ENCODE results near the gene KCNG2. TPM values are rescaled to one million over a fixed set of nuclear protein-coding genes. Genes with fewer than 3 reads are reported as not detected.

Gene KCNG2
- total and polyA plus RNA-seq, 10 of the 15 experiments (the other 5 are each of a cell fraction or from before 2014, with no cell fraction given), result 0.20 to 0.23 TPM; not detected in 8

DNA sequence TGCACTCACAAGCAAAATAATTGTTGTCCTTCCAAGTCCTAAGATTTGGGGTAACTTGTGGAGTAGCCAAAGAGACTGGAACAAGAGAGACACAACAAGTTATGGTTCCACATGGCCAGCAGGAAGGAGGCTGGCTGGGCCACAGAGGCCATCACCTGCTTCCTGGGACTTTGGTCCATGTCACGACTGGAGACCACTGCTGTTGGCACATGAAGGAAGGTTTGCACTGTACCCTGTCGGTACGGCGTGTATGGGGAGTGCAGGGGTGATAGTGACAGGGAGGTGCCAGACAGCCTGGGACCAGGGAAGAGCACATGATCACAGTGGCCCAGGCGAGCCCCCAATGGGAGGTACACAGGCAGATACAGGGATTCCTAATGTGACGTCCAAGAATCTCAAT lies 138.2 kb downstream of the KCNG2 start:
- Histone ChIP-seq H4K20me1 (ENCODE audit: control insufficient read depth, insufficient read depth) (no peaks in the 10 kb centered on the region), H2AFZ (ENCODE audit: control insufficient read depth, low read depth, low read length) (no peak overlapping the region), H3K27me3 (replicated peaks in 1 of 2; ENCODE audit: control insufficient read depth in 2 of 2, insufficient read depth in 2 of 2, low read length in 1 of 2) (no peaks in the 10 kb centered on the region), H3K79me2 (ENCODE audit: control insufficient read depth, insufficient read depth, low read length) (no peaks in the 10 kb centered on the region; the same call in 1 of the 2 replicates), H3K9ac (ENCODE audit: control insufficient read depth, insufficient read depth, low read length) (no peak overlapping the region), H3K9me3 (replicated peaks; ENCODE audit: control insufficient read depth, insufficient read depth, low read length) (peaks cover 8% of the 10 kb centered on the region; the same call in 2 of the 3 replicates), H3K36me3 (ENCODE audit: control insufficient read depth in 2 of 2, insufficient read depth in 2 of 2, low read length in 1 of 2) (peaks cover 3 to 9% of the 10 kb centered on the region in 2 experiments; a peak in 3 of 4 replicates), H3K27ac (ENCODE audit: control insufficient read depth, insufficient read depth) (no peak overlapping the region), H3K4me1 (ENCODE audit: control insufficient read depth, insufficient read depth, low read length) (no peaks in the 10 kb centered on the region), H3K4me3 (no peak overlapping the region), H3K4me2 (ENCODE audit: control insufficient read depth, insufficient read depth) (no peak overlapping the region)
- ChIA-PET SMC1A (ENCODE audit: uncharacterized antibody, unreplicated experiment) (interaction anchor here (0.5 kb wide), 1 partner anchor 126 kb away, joined by 3 read pairs; no protein-coding TSS in a partner anchor), POLR2A (no interaction called here), RAD21 (ENCODE audit: unreplicated experiment) (no interaction called here), CTCF (no interaction called here)
- in situ Hi-C loops (cut with MboI) (no loop called here), intact Hi-C loops (cut with micrococcal nuclease; ENCODE audit: unreplicated experiment) (no loop called here)
- no peak for ATAC-seq
- FAIRE-seq, result no peak
- no peak for DNase-seq (ENCODE audit: low read depth, low spot score)
- WGBS (ENCODE audit: insufficient coverage, insufficient replicate concordance, low lambda C conversion rate, missing lambda C conversion rate), result 97% methylated on average over 6 of the region's 6 CpGs
- TF ChIP-seq POU2F2 (IDR thresholded peaks at IDR 0.05; ENCODE audit: borderline replicate concordance, low read depth, low read length) (no peak), MTA2 (IDR thresholded peaks at IDR 0.05; ENCODE audit: low read depth) (no peak), CBX5 (IDR thresholded peaks at IDR 0.05; ENCODE audit: low read depth) (no peak), BHLHE40 (IDR thresholded peaks at IDR 0.05; ENCODE audit: borderline replicate concordance in 1 of 2, low read depth in 2 of 2, low read length in 1 of 2) (no peak), KDM1A (IDR thresholded peaks at IDR 0.05; ENCODE audit: borderline replicate concordance) (no peak), RAD21 (IDR thresholded peaks at IDR 0.05; ENCODE audit: insufficient read depth, low read depth, low read length) (no peak), MTA3 (IDR thresholded peaks at IDR 0.05; ENCODE audit: borderline replicate concordance, low read length) (no peak), MEF2B (IDR thresholded peaks at IDR 0.05; ENCODE audit: partially characterized antibody, poor library complexity, severe bottlenecking) (no peak), CHD4 (IDR thresholded peaks at IDR 0.05) (no peak), RCOR1 (conservative IDR thresholded peaks at IDR 0.05; ENCODE audit: low read depth, low read length) (no peak), SIX5 (IDR thresholded peaks at IDR 0.05; ENCODE audit: low read depth, low read length, severe bottlenecking) (no peak), EZH2 (IDR thresholded peaks at IDR 0.05; ENCODE audit: borderline replicate concordance, control insufficient read depth, low read depth, low read length) (no peak), KAT2A (conservative IDR thresholded peaks at IDR 0.05; ENCODE audit: control insufficient read depth, low read depth, low read length) (no peak)
- TF ChIP-seq, protein P1, sequence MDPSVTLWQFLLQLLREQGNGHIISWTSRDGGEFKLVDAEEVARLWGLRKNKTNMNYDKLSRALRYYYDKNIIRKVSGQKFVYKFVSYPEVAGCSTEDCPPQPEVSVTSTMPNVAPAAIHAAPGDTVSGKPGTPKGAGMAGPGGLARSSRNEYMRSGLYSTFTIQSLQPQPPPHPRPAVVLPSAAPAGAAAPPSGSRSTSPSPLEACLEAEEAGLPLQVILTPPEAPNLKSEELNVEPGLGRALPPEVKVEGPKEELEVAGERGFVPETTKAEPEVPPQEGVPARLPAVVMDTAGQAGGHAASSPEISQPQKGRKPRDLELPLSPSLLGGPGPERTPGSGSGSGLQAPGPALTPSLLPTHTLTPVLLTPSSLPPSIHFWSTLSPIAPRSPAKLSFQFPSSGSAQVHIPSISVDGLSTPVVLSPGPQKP (IDR thresholded peaks at IDR 0.05; ENCODE audit: low read depth, low read length), result no peak
- TF ChIP-seq, protein P2, sequence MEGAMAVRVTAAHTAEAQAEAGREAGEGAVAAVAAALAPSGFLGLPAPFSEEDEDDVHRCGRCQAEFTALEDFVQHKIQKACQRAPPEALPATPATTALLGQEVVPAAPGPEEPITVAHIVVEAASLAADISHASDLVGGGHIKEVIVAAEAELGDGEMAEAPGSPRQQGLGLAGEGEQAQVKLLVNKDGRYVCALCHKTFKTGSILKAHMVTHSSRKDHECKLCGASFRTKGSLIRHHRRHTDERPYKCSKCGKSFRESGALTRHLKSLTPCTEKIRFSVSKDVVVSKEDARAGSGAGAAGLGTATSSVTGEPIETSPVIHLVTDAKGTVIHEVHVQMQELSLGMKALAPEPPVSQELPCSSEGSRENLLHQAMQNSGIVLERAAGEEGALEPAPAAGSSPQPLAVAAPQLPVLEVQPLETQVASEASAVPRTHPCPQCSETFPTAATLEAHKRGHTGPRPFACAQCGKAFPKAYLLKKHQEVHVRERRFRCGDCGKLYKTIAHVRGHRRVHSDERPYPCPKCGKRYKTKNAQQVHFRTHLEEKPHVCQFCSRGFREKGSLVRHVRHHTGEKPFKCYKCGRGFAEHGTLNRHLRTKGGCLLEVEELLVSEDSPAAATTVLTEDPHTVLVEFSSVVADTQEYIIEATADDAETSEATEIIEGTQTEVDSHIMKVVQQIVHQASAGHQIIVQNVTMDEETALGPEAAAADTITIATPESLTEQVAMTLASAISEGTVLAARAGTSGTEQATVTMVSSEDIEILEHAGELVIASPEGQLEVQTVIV (IDR thresholded peaks at IDR 0.05; ENCODE audit: borderline replicate concordance, partially characterized antibody), result no peak
- no TSS peak for BruUV-seq (replicated peaks)

Data from GM12878 (cell line).